GM18858 (cell line): Measurements from ENCODE around the gene PDZK1.
"Not testable (repeated sequence)": the region's sequence is repeated elsewhere in the genome, so short reads cannot be mapped to it uniquely, and the experiment has no call there.

Experiments
- ATAC-seq: cut with Tn5 transposase; IDR thresholded peaks from one replicate; pipeline ENCODE4 v1.9.1; 2021; ENCODE audit not compliant: unreplicated experiment

The PDZK1 gene

DNA sequence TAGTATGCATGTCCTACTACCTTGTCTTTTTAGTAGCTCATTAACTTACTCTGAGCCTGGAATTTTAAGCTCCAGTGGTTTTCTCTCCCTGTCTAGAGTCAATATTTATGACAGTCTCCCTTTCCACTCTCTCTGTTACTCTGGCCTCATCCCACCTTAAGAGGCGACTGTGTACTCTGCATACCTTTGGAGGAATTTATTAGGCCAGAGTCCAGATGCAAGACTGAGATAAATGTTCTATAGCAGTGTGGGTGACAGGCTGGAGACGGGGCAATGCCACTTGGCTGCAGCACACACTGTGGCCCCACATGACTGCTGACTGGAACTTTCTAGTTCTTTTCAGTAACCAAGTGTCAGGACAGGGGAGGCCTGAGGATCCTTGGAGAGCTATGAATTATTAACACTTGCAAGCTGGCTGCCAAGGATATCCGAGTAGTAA, 4.1 kb upstream of the PDZK1 start:
- no peak for ATAC-seq

DNA sequence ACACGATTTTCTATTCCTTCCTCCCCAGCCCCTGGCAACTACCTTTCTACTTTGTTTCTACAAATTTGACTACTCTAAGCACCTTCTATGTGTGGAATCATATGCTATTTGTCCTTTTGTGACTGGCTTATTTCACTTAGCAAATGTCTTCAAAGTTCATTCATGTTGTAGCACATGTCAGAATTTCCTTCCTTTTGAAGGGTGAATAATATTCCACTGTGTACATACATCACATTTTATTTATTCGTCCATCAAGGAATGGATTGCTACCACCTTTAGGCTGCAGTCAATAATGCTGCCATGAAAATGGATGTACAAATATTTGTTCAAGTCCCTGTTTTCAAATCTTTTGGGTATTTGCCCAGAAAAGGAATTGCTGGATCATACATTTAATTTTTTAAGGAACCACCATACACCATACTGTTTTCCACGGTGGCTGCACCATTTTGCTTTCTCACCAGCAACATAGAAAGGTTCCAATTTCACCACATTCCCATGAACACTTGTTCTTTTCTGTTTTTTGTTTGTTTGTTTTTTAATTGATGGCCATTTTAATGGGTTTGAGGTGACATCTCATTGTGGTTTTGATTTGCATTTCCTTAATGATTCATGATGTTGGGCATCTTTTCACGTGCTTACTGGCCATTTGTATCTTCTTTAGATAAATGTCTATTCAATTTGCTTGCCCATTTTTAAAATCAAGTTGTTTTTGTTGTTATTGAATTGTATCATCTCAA, 3.3 kb upstream of the PDZK1 start:
- no peak for ATAC-seq

DNA sequence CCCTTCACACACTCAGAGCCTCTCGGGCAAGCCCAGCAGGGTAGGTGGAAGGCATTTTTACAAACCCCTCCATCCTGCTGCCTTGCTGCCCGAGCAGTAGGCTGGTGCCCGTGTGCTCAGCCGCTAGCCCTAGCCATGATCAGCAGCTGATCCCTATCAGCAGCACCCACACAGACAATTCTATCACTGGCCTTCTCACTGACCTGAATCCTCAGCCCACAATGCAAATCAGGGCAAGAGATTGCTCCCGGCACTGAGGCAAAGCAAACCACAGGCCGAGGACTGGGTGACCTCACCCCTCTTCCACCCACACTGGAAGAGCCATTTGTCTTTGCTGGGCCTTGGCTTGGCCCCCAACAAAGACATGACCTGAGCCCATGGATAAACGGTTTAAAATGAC, 895 bp upstream of the PDZK1 start:
- ATAC-seq, result no peak

DNA sequence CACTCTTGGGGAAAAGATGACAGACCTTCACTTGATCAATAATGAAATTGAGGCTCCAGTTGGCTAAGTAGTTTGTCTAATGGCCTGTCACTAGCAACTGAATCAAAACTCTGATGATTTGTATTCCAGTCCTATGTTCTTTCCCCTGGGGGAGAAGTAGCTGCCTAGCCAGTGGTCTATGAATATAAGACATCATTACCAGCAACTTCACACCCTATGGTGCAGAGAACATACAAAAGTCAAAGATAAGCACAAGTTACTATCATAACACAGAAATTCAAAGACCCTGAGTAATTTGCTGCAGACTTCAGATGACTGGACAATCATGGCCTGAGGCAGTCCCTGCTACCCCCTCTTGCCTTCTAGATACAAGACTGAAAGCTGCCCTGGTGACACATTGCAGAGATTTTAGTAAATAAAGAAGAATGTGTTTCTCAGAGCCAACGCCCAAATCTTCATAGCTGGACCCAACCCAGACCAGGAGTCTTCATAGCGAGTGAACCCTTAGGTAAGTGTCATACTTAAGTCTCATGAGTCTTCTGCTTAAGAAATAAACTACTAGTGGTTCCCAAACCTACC, 993 bp downstream of the PDZK1 start:
- no peak for ATAC-seq

DNA sequence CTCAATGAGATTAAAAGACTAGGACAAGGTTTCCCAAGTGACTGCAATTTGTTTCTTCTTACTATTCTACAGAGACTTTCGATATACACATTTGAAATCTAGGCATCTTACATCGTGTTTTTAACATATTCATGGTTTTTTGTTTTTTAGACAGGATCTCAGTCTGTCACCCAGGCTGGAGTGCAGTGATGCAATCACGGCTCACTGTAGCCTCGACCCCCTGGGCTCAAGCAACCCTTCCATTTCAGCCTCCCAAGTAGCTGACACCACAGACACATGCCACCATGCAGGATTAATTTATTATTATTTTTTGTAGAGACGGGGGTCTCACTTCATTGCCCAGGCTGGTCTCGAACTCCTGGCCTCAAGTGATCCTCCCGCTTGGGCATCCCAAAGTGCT, 1.5 kb downstream of the PDZK1 start:
- no peak for ATAC-seq

DNA sequence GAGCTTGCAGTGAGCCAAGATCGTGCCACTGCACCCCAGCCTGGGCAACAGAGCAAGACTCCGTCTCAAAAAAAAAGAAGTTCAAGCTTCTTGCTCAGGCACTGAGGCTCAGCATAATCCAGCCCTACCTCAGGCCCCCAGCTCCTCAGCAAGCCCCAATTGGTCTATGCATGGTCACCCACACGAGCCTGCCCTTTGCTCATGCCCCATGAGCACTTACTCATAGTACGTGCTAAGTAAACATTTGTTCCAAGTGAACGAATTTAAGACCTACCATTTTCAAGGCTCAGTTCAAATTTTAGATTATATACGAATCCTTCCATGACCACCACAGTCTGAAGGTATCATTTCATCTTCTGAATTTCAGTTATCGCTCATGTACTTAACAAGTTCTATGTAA, 4.3 kb downstream of the PDZK1 start:
- ATAC-seq, result no peak

DNA sequence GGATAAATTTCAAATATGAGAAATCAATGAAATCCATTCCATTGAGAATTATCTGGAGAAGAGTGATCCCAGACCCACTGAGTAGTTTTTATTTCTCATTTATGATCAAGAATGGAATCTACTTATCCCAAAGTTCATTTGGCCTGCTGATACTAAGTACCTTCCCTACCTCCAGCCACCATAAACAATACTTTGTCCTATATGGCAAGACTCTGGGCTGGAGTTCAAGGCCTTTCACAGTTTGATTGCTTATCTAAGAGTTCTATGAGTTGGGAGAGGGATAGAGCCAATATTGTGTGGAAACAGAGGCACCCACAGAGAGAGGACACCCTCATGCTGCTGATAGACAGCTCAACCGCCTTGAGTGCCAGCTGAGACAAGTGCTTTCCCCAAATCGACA, 5.1 kb downstream of the PDZK1 start:
- no peak for ATAC-seq

DNA sequence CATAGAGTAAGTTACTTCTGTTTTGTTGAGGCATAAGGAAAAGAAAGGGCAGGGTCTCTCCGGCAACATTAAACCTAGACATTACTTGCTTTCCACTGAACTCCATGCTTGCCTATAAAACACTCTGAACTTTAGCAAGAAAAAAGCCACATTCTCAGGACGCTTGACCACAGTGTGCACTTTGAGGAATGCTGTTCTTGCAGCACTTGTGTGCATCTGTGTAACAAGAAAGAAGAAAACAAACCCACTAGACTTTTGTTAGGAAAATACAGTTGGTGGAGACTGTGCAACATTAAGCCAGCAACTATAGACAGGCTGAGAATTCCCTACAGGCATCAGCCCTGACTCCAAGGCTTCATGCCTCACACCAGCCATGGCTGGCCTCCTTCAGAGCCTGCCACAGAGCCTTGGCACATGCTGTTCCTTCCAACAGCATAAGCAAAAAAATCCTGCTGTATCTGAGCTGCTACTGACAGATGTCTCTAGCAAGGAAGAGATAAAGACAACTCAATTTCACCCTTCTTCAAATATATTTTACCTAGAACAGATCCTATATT, 5.8 kb downstream of the PDZK1 start:
- no peak for ATAC-seq

DNA sequence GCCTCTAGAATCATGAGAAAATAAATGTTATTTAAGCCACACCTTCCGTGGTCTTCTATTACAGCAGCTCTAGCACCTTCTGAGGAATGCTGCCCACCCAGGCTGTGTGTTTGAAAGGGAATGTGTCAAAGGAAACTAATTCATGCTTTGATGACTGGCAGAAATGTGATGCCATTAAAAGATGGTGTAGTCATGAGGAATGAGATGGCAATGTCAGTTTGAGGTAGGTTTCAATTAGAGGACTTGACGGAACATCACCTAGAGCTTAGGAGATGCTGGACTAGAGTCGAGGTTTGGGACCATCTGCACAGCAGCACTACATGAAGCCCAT, 10.6 kb downstream of the PDZK1 start:
- no peak for ATAC-seq

DNA sequence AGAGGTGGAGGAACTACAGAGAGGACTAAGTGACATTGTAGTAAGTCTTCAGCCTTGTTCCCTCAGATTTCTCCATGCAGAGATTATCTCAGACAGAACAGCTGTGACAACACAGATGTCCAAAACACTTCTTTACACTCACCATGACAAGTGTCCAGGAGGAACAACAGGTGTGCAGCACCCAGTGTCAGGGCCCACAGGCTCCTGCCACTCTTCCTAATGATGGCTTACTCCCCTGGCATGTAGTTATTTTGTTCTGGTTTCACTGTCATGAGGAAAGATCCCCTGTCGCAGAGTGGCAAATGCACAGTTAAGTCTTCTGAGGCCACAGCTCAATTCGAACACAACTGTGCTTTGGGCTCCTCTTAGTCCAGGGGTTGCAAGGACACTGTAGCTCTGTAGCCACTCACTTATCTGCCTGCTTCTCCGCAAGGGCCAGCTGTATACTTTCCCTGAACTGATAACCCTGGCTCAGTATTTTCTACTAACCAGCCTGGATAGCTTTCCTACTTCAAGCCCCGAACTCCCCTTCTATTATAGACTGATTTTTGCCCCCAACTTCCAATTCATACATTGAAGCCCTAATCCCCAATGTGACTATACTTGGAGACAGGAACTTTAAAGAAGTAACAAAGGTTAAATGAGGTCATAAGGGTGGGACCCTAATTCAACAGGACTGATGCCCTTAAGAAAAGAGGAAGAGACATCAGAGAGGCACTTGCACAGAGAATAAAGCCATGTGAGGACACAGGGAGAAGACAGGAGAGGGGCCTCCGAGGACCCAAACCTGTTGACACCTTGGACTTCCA, 11.1 kb downstream of the PDZK1 start:
- ATAC-seq, result no peak

DNA sequence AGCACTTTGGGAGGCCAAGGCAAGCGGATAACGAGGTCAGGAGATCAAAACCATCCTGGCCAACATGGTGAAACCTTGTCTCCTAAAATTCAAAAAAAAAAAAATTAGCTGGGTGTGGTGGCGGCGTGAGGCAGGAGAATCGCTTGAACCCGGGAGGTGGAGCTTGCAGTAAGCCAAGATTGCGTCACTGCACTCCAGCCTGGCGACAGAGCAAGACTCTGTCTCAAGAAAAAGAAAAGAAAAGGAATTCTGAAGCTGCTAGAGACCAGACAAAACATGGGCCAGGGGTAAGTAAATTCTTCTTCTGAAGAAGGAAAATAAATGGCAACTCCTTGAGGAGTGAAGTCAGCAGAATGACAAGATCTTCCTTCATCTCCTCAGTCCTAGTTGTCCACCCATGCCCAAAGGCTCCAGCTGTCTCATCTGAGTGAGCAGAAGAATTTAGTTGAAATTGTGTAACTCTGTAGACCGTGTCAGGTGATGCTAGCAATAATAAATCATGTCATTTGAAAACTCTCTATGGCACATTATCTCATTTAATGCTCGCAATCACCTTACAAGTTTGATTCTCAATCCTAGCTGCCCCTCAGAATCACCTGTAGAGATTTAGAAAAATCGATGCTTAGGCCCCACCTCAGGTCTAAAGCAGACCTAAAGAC, 14.3 kb downstream of the PDZK1 start:
- ATAC-seq, result no peak

DNA sequence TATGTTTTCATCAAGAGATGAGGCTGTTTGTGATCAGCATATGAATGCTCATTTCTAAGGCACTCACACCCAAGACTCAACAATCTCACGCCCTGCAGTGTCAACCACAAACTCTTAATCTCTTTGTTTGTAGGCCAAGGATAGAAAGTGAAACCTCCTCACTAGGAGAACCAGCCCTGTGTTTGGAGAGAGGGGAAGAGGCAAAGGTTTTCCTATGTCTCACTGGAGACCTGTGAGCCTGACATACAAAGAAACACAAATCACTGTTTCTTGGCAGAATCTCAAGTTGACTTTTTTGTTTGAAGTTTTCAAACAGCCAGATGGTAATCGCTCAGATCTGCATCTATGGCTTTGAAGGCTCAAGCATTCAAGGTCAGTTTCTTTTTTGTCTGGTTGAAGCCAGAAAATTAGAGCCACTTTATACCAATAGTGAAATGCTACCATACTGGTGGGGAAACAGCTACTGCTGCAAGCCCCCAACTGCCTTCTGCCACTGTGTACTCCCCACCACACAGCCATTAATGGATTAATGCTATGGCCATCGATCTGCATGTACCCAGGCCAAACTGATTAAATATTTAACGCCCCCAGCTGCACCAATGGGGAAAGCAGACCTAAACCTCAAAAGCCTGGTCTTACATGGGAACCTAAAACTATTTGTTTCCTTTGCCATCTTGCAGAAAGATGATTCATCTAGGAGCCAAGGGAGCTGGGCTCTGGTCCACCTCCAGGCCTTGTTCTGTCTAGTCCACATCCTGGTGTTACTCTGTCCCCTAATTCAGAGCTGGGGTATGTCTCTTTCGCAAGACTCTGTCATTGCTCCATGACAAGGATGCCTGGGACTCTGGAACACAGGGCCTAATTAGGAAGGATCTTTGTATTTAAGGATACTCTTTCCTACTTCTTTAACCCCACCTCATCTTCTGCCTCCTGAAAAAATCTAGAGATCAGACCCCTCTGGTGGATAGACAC, 16.3 kb downstream of the PDZK1 start:
- ATAC-seq, result peak; percentile 76

DNA sequence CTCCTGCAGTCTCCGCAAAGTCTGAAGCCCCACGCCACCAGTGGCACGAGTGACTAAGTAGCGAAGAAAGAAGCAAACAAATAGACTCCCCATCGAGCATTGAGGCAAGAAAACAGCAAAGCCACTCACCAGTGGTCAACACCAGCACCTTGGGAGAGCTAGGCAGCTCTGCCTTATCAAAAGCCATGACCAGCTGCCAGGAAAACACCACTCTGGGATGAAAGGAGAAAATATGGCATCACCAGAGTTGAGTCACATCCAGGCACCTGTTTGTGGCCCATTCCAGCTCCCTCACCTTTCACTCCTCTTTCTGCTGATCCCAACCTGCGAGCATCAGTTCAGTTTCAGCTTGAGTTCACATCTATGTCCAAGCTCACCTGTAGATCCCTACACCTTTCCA, 17.2 kb downstream of the PDZK1 start:
- no peak for ATAC-seq

DNA sequence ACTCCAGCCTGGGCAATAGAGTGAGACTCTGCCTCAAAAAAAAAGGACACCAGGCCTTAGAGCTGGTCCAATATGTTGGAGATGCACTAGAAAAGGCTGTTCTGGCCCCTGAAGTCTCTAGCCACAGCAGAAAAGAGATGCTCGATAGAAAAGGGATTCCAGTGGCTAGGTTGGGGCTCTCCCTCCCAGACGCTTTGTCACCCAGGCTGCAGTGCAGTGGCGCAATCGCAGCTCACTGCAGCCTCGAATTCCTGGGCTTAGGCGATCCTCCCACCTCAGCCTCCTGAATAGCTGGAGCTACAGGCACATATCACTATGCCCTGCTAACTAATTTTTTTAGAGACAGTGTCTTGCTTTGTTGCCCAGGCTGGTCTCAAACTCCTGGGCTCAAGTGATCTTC, 18.2 kb downstream of the PDZK1 start:
- no peak for ATAC-seq

DNA sequence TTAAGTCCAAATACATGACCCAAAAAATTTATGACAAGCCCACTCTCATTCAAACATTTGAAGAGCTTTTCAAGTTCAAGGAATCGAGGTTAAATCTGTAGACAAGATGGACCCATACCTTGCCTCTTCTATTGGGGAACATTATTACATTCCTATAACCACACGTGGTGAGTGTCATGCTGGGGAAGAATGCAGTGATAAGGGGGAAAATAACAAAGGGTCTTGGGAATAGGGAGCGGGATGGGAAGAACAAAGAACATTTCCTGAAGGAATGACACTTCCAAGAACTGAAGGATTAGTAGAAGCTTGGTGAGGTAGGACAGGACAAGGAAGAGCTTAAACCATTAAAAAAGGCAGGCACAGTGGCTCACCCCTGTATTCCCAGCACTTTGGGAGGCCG, 18.8 kb downstream of the PDZK1 start:
- ATAC-seq, result no peak

DNA sequence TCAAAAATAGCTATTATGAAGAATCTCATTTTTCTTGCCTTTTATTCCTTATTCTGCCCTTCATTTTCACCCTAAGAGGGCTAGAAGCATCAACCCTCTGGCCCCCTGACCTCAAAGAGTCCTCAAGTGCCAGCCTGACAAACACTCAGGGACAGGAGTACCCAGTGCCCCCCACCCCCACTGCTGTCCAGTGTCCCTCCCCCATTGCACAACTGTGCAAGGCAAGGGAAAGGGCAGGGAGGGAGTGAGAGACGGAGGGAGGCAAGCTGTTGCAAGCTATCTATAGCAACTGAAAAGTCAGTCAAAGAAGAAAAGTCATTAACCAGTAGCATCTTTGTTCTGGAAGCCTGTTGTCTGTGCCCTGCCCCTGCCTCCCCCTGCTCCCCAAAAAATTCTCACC, 21.1 kb downstream of the PDZK1 start:
- not testable (repeated sequence) for ATAC-seq

DNA sequence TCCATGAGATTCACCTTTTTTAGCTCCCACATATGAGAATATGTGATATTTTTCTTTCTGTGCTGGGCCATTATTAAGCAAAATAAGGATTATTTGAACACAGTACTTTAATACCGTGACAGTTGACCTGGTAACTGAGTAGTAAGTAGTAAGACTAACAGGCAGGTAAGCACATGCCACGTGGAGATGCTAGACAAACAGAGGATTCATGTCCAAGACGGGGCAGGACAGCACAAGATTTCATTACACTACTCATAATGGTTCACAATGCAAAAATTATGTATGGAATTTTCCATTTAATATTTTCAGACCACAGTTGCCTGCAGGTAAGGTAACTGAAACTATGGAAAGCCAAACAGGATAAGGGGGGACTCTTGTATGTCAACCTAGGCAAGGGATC, 22.3 kb downstream of the PDZK1 start:
- ATAC-seq, result not testable (repeated sequence)

DNA sequence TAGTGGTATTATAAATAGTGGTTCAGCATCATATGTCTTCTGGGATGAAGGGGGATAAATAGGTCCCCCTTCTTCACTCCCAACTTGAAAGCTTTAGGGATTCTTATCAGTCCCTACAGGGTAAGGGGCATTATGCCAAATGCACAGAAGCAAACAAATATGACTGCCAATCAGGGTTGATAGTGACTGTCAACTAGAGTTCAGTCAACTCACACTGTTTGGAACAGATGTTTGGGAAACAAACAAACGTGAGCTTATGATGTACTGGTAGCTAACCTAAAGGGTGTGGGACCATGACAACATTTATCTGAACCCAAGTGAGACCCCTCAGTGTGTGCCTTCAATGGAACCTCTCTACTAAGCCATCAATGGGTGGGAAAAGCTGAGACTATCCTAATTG, 34.0 kb downstream of the PDZK1 start:
- not testable (repeated sequence) for ATAC-seq

DNA sequence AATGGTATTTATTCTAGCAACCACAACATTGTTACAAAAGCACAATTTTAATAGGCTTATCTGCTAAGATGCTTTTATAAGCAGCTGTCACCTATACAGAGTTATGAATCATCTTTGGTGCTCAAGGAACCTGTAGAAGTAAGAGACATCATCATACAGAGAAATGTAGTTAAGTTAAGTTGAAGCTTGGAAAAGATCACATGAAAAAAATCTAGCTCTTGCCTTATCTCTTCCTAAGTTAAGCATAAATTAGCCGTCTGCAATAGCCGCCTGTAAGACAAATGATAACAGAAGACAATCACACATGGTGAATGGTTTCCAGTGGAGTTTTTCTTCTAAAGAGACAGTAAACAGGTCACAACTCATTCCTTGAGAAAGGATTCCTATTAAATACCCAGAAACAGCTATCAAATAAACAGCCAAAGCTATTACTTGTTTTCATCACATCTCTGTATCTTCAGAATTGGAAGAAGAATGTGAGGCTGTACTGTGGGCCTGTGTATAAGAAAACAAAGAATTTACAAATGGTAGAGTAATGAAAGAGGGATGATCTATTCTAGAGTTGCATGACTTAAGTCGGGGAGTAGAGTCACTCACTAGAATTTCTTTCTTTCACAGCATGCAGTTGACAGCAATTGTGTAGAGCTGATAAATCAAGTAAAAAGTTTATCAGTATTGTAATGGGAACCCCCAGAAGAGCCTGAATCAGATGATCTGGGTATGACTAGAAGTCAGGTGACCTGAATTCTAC, 36.0 kb downstream of the PDZK1 start:
- not testable (repeated sequence) for ATAC-seq

DNA sequence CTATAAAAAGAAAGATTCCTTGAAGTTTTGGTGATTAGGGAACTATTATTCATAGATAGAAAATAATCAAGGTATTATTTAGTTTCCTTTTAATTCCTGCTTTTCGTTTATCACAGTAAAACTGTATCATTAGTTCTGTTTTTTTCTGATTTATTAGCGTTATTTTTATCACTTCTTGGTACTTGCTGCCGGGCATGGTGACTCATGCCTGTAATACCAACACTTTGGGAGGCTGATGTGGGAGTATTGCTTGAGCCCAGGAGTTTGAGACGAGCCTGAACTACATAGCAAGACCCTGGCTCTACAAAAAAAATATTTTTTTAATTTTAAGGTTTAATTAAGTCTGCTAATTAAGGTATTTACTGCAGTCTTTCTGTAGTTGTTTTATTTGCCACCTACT, 42.2 kb downstream of the PDZK1 start:
- ATAC-seq, result not testable (repeated sequence)
